Cerebellar nuclear complex (tissue), 1 donor: Measurements from ENCODE around the gene VAT1.
"Not testable (repeated sequence)": the region's sequence is repeated elsewhere in the genome, so short reads cannot be mapped to it uniquely, and the experiment has no call there.

Experiments
- DNase-seq, 2 experiments: peaks; one replicate each; lab custom pipeline; 2025; lab: John Stamatoyannopoulos, UW

VAT1 gene

GRCh38 chr17:43006639-43007551 lies 15.3 kb downstream of the VAT1 start, which contains the start of gene IFI35:
IFI35 (plus strand) TSS chr17:43006784; CDS start chr17:43006948, 164 bp downstream.
- no peak for DNase-seq

GRCh38 chr17:43003542-43004172 lies 18.5 kb downstream of the VAT1 start:
- DNase-seq, result no peak

GRCh38 chr17:43000894-43001293 lies 21.3 kb downstream of the VAT1 start:
- not testable (repeated sequence) for DNase-seq

GRCh38 chr17:42999003-42999525 lies 23.1 kb downstream of the VAT1 start:
- DNase-seq, result no peak

GRCh38 chr17:42997984-42998938 lies 23.9 kb downstream of the VAT1 start, which contains the start of gene RPL27:
RPL27 (plus strand) TSS chr17:42998419; CDS start chr17:42998751, 332 bp downstream.
- DNase-seq, result peak; percentile 89 to 97

GRCh38 chr17:42997390-42997983 lies 24.7 kb downstream of the VAT1 start:
- no peak for DNase-seq

GRCh38 chr17:42993913-42994312 lies 28.3 kb downstream of the VAT1 start:
- DNase-seq, result not testable (repeated sequence)

GRCh38 chr17:42992872-42993271 lies 29.3 kb downstream of the VAT1 start:
- DNase-seq, result no peak

- no peak for DNase-seq
Measured at GRCh38 chr17:42991471-42991870, 30.7 kb downstream of the VAT1 start.

- DNase-seq, result no peak
Measured at GRCh38 chr17:42989726-42990652, 32.2 kb downstream of the VAT1 start.

- no peak for DNase-seq
Measured at GRCh38 chr17:42989141-42989540, 33.0 kb downstream of the VAT1 start.

- no peak for DNase-seq
Measured at GRCh38 chr17:42985225-42985624, 37.0 kb downstream of the VAT1 start.

GRCh38 chr17:42982266-42982665 lies 39.9 kb downstream of the VAT1 start:
- DNase-seq, result no peak

GRCh38 chr17:42980766-42981397 lies 41.3 kb downstream of the VAT1 start:
- no peak for DNase-seq

- peak in 1 of 2 experiments; percentile 33 for DNase-seq
Measured at GRCh38 chr17:42980274-42980765, 41.9 kb downstream of the VAT1 start, which contains the start of gene RUNDC1. RUNDC1 (plus strand) TSS chr17:42980565; CDS start chr17:42980577, 12 bp downstream.

- DNase-seq, result no peak
Measured at GRCh38 chr17:42979511-42980273, 42.5 kb downstream of the VAT1 start, which contains the start of gene PTGES3L. PTGES3L (minus strand) TSS chr17:42980080; CDS start chr17:42980053, 27 bp downstream.

GRCh38 chr17:42975701-42976100 lies 46.5 kb downstream of the VAT1 start:
- not testable (repeated sequence) for DNase-seq

- no peak for DNase-seq
Measured at GRCh38 chr17:42975265-42975664, 46.9 kb downstream of the VAT1 start.
